Lung (tissue), 12 donors: Measurements from ENCODE around the gene PODNL1. TPM values are rescaled to one million over a fixed set of nuclear protein-coding genes. Genes with fewer than 3 reads are reported as not detected.
"Not testable (repeated sequence)": the region's sequence is repeated elsewhere in the genome, so short reads cannot be mapped to it uniquely, and the experiment has no call there.

Experiments
- ATAC-seq: fragments of 200-7000 bp; cut with Tn5 transposase; one replicate; pipeline ENCODE4 v1.9.1; 2020; ENCODE audit warnings: moderate number of reproducible peaks; ENCODE audit not compliant: insufficient read depth, low FRiP score
- DNase-seq, 3 donors: peaks; one replicate each; pipeline ENCODE4 v3.0.0-alpha.2; 2013 to 2017
- H3K27ac ChIP-seq, 2 donors: one replicate each; pipeline ENCODE4 v1.5.1; 2013; ENCODE audit warnings: mild to moderate bottlenecking in 2 of 2, moderate library complexity in 2 of 2, control low read depth in 1 of 2, inconsistent platforms in 1 of 2, low read depth in 1 of 2, low read length in 1 of 2
- H3K27me3 ChIP-seq, 3 donors: one replicate each; pipeline ENCODE4 v1.5.1; 2013; ENCODE audit warnings: low read length in 2 of 3; ENCODE audit not compliant: control insufficient read depth in 3 of 3, insufficient read depth in 3 of 3
- H3K36me3 ChIP-seq, 4 donors: one replicate each; pipeline ENCODE4 v1.5.1; 2013; ENCODE audit warnings: low read length in 4 of 4, mild to moderate bottlenecking in 1 of 4, moderate library complexity in 1 of 4; ENCODE audit not compliant: control insufficient read depth in 4 of 4, insufficient read depth in 4 of 4
- H3K4me1 ChIP-seq, 5 donors: one replicate each; pipeline ENCODE4 v1.5.1; 2013; ENCODE audit warnings: low read length in 5 of 5, mild to moderate bottlenecking in 2 of 5, moderate library complexity in 1 of 5; ENCODE audit not compliant: control insufficient read depth in 5 of 5, insufficient read depth in 5 of 5
- H3K4me3 ChIP-seq: one replicate; pipeline ENCODE4 v1.5.1; 2013; ENCODE audit warnings: mild to moderate bottlenecking, control low read depth, moderate library complexity
- H3K9ac ChIP-seq, 2 donors: one replicate each; pipeline ENCODE4 v1.5.1; 2013; ENCODE audit warnings: low read length in 2 of 2, control low read depth in 1 of 2; ENCODE audit not compliant: insufficient read depth in 1 of 2
- H3K9me3 ChIP-seq, 4 donors: one replicate each; pipeline ENCODE4 v1.5.1; 2013; ENCODE audit warnings: low read length in 3 of 4, mild to moderate bottlenecking in 1 of 4, moderate library complexity in 1 of 4; ENCODE audit not compliant: control insufficient read depth in 4 of 4, insufficient read depth in 3 of 4
- WGBS, 2 donors: extraction: QIAGEN DNeasy Blood & Tissue Kit; methylation state at CpG; one replicate each; pipeline ENCODE4 v1.1.7; 2013; 5-methylcytosine and 5-hydroxymethylcytosine counted together
- polyA plus RNA-seq, 2 donors: library from polyadenylated mRNA; stranded (reverse); fragments of 200-250 nt; gene quantifications; one replicate each; pipeline ENCODE4 v1.2.1, GENCODE V29; 2013
- total RNA-seq, 2 donors: library from RNA; depleted of rRNA in 1 of 2; stranded (reverse); fragments of >200 nt in 1 of 2; gene quantifications; one replicate each; pipeline ENCODE4 v1.2.1, GENCODE V29; 2014 to 2021
- TF ChIP-seq, protein P1 (sequence below): IDR thresholded peaks from 2 replicates; pipeline ENCODE4 v1.5.1; 2012; ENCODE audit warnings: mild to moderate bottlenecking; ENCODE audit errors: control extremely low read depth, extremely low read depth
- donor health status: control.
- donor health status: control.
- donor health status: Bipolar disorder and iron deficiency.
- donor health status: healthy.
- donor health status: DM: yes; HTN: yes; CAD: no.

Gene PODNL1
- total and polyA plus RNA-seq, 4 donors, result 0.55 to 6.4 (median 0.92) TPM

DNA sequence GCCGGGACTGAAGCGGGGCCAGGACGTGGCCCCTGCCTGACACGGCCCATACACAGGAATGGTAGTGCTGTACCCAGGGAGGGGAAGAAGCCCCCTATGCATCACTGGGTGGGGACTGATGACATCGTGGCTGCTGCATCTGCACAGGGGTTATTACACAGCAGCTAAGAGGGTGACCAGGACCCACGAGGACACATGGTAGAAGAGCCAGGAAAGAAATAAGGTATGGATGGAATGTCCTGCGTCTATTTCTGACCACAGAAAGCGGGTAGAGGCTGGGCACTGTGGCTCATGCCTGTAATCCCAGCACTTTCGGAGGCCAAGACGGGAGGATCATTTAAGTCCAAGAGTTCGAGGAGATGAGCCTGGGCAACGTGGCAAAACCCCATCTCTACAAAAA lies 38.2 kb upstream of the PODNL1 start:
- 87 to 89% methylated on average over 12 of the region's 12 CpGs for WGBS, 2 donors
- no peak overlapping the region for H3K9ac ChIP-seq
- H3K4me1 ChIP-seq, result peaks cover 0 to 13% (median 7%) of the 10 kb centered on the region in 5 donors
- H3K4me3 ChIP-seq, result no peak overlapping the region
- no peaks in the 10 kb centered on the region for H3K9me3 ChIP-seq
- peak overlapping the region in 1 of 2 donors; percentile 58 for H3K27ac ChIP-seq
- H3K36me3 ChIP-seq, result peaks cover 0 to 20% (median 11%) of the 10 kb centered on the region in 4 donors
- TF ChIP-seq, protein P1, sequence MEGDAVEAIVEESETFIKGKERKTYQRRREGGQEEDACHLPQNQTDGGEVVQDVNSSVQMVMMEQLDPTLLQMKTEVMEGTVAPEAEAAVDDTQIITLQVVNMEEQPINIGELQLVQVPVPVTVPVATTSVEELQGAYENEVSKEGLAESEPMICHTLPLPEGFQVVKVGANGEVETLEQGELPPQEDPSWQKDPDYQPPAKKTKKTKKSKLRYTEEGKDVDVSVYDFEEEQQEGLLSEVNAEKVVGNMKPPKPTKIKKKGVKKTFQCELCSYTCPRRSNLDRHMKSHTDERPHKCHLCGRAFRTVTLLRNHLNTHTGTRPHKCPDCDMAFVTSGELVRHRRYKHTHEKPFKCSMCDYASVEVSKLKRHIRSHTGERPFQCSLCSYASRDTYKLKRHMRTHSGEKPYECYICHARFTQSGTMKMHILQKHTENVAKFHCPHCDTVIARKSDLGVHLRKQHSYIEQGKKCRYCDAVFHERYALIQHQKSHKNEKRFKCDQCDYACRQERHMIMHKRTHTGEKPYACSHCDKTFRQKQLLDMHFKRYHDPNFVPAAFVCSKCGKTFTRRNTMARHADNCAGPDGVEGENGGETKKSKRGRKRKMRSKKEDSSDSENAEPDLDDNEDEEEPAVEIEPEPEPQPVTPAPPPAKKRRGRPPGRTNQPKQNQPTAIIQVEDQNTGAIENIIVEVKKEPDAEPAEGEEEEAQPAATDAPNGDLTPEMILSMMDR, result no peak
- DNase-seq (no peak), ATAC-seq (no peak)
- no peaks in the 10 kb centered on the region for H3K27me3 ChIP-seq

DNA sequence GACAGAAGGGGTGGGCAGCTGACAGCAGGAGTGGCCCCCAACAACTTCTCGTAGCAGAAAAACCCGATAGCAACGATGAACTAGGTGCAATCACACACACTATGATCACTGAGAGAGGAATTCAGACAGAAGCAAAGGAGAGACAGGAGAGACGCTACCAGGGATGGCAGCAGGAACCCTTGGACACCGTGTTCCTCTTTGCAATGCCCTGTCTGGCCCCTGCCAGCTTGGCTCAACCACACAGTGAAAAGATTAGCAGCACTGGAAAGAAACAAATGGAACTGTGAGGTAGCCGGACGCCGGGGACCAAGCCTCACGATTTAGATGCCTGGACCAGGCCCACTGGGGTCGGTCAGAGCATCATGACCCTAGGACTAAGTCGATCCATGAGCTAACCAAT lies 37.7 kb upstream of the PODNL1 start:
- Histone ChIP-seq H3K9me3 (no peaks in the 10 kb centered on the region), H3K27me3 (no peaks in the 10 kb centered on the region), H3K27ac (peak overlapping the region in 1 of 2 donors; percentile 51), H3K4me3 (no peak overlapping the region), H3K36me3 (peaks cover 0 to 18% (median 11%) of the 10 kb centered on the region in 4 donors), H3K4me1 (peaks cover 0 to 13% (median 7%) of the 10 kb centered on the region in 5 donors), H3K9ac (no peak overlapping the region)
- no peak for DNase-seq
- TF ChIP-seq, protein P1, result no peak
- WGBS, 2 donors, result 89 to 93% methylated on average over 11 of the region's 11 CpGs
- no peak for ATAC-seq

DNA sequence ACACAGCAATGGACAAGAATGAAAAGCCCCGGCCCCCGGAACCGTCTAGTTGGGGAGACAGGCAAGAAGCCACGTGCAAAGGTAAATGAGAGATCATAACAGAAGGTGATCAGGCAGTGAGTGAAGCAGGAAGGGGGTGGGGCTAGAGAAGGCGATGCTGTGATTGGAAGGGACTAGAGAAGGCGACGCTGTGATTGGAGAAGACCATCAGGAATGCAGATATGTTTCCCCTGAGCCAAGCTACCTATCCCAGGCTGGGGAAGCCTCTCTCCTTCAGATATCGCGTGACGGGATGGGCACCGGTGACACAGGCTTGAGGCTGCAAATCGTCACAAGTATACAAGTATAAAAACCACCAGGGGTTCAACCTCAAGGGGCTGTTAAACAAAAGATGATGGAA lies 35.9 kb upstream of the PODNL1 start:
- Histone ChIP-seq H3K9me3 (no peaks in the 10 kb centered on the region), H3K4me1 (peaks cover 0 to 5% (median 2%) of the 10 kb centered on the region in 5 donors), H3K4me3 (no peak overlapping the region), H3K27me3 (no peaks in the 10 kb centered on the region), H3K27ac (no peak overlapping the region), H3K9ac (no peak overlapping the region), H3K36me3 (peaks cover 4 to 29% (median 13%) of the 10 kb centered on the region in 4 donors)
- TF ChIP-seq, protein P1, result no peak
- ATAC-seq (no peak), DNase-seq (peak in 1 of 3 donors; percentile 33)
- WGBS, 2 donors, result 67 to 79% methylated on average over 12 of the region's 12 CpGs

DNA sequence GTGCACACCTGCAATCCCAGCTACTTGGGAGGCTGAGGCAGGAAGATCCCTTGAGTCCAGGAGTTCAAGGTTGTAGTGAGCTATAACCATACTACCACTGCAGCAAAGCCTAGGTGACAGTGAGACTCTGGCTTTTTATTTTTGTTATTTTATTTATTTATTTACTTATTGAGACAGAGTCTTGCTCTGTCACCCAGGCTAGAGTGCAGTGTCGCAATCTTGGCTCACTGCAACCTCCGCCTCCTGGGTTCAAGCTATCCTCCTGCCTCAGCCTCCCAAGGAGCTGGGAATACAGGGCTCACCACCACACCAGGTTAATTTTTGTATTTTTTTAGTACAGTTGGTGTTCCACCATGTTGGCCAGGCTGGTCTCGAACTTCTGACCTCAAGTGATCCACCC lies 35.3 kb upstream of the PODNL1 start:
- DNase-seq, H3K4me1 ChIP-seq, H3K27ac ChIP-seq, H3K27me3 ChIP-seq, H3K4me3 ChIP-seq, H3K9ac ChIP-seq, ATAC-seq, H3K9me3 ChIP-seq: not testable (repeated sequence)
- peaks cover 4 to 34% (median 15%) of the 10 kb centered on the region in 4 donors for H3K36me3 ChIP-seq
- WGBS, 2 donors, result 95 to 98% methylated on average over 3 of the region's 3 CpGs
